ENCODE measurements around the gene PDLIM7. TPM values are rescaled to one million over a fixed set of nuclear protein-coding genes. Genes with fewer than 3 reads are reported as not detected.

Gene PDLIM7
- total and polyA plus RNA-seq, 10 of the 15 experiments (the other 5 are each of a cell fraction or from before 2014, with no cell fraction given) = 0.82 to 36.6 (median 19.3) TPM

DNA sequence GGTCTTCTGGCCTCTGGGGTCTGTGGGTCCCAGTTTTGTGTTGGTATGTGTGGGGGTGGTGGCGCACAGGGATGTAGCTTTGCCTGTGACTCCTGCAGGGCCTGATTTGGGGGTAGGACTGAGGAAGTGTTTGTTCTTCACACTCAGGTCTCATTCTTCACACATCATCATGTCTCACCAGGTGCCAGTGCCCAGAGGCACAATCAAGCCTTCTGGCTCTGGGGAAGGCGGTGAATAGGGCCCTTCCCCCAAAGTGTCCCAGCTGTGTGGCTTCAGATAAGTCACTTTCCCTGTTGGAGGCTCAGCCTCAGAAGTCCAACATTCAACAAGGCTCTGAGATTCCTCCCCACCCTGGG is 29.1 kb downstream of the PDLIM7 start (continued):
- TF ChIP-seq, protein P1, sequence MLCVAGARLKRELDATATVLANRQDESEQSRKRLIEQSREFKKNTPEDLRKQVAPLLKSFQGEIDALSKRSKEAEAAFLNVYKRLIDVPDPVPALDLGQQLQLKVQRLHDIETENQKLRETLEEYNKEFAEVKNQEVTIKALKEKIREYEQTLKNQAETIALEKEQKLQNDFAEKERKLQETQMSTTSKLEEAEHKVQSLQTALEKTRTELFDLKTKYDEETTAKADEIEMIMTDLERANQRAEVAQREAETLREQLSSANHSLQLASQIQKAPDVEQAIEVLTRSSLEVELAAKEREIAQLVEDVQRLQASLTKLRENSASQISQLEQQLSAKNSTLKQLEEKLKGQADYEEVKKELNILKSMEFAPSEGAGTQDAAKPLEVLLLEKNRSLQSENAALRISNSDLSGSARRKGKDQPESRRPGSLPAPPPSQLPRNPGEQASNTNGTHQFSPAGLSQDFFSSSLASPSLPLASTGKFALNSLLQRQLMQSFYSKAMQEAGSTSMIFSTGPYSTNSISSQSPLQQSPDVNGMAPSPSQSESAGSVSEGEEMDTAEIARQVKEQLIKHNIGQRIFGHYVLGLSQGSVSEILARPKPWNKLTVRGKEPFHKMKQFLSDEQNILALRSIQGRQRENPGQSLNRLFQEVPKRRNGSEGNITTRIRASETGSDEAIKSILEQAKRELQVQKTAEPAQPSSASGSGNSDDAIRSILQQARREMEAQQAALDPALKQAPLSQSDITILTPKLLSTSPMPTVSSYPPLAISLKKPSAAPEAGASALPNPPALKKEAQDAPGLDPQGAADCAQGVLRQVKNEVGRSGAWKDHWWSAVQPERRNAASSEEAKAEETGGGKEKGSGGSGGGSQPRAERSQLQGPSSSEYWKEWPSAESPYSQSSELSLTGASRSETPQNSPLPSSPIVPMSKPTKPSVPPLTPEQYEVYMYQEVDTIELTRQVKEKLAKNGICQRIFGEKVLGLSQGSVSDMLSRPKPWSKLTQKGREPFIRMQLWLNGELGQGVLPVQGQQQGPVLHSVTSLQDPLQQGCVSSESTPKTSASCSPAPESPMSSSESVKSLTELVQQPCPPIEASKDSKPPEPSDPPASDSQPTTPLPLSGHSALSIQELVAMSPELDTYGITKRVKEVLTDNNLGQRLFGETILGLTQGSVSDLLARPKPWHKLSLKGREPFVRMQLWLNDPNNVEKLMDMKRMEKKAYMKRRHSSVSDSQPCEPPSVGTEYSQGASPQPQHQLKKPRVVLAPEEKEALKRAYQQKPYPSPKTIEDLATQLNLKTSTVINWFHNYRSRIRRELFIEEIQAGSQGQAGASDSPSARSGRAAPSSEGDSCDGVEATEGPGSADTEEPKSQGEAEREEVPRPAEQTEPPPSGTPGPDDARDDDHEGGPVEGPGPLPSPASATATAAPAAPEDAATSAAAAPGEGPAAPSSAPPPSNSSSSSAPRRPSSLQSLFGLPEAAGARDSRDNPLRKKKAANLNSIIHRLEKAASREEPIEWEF (IDR thresholded peaks at IDR 0.05; ENCODE audit: insufficient replicate concordance, low read depth, low read length) = no peak
- no peak for TF ChIP-seq RFX5 (IDR thresholded peaks at IDR 0.05; ENCODE audit: low read depth, low read length)

DNA sequence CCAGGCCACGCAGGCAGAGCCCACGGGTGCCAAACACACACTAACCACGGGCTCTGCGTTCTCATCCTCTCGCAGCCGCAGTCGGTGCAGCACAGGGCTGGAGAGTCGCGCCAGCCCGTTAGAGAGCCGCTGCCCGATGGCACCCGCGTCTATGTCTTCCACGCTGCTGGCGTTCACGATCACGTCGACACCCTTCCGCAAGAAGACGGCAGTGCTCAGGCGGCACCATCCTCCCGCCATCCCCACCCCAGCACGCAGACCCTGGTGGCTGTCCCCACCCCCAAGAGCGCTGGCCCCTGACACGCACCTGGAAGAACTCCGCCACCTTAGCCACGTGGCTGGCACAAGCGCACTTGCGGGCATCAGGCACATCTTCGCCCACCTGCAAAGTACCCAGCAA is 30.0 kb downstream of the PDLIM7 start:
- H3K36me3 ChIP-seq (ENCODE audit: control insufficient read depth in 2 of 2, insufficient read depth in 2 of 2, low read length in 1 of 2) = no peaks in the 10 kb centered on the region
- POLR2A ChIA-PET = interaction anchor here (1.1 kb wide), 1 partner anchor 13 kb away, joined by 3 read pairs; no protein-coding TSS in a partner anchor
- CTCF ChIA-PET = no interaction called here
- H4K20me1 ChIP-seq (ENCODE audit: control insufficient read depth, insufficient read depth) = no peaks in the 10 kb centered on the region
- H3K79me2 ChIP-seq (ENCODE audit: control insufficient read depth, insufficient read depth, low read length) = peaks cover 1% of the 10 kb centered on the region; the same call in 1 of the 2 replicates
- FAIRE-seq = no peak
- no peak overlapping the region for H3K4me3 ChIP-seq
- H3K27me3 ChIP-seq (replicated peaks in 1 of 2; ENCODE audit: control insufficient read depth in 2 of 2, insufficient read depth in 2 of 2, low read length in 1 of 2) = no peaks in the 10 kb centered on the region
- no peak for ATAC-seq
- no peak for TF ChIP-seq MXI1 (IDR thresholded peaks at IDR 0.05; ENCODE audit: low read depth, low read length)
- no peak overlapping the region for H3K27ac ChIP-seq (ENCODE audit: control insufficient read depth, insufficient read depth)
- no peaks in the 10 kb centered on the region for H3K9me3 ChIP-seq (replicated peaks; ENCODE audit: control insufficient read depth, insufficient read depth, low read length)
- intact Hi-C loops (cut with micrococcal nuclease; ENCODE audit: unreplicated experiment) = no loop called here
- RAD21 ChIA-PET (ENCODE audit: unreplicated experiment) = no interaction called here
- SMC1A ChIA-PET (ENCODE audit: uncharacterized antibody, unreplicated experiment) = interaction anchor here (1.0 kb wide), 1 partner anchor 10 kb away, joined by 4 read pairs; no protein-coding TSS in a partner anchor
- no peak for DNase-seq (ENCODE audit: low read depth, low spot score)
- no peak overlapping the region for H3K4me2 ChIP-seq (ENCODE audit: control insufficient read depth, insufficient read depth)
- H3K9ac ChIP-seq (ENCODE audit: control insufficient read depth, insufficient read depth, low read length) = no peak overlapping the region
- BruUV-seq (replicated peaks) = no TSS peak
- no peak overlapping the region for H2AFZ ChIP-seq (ENCODE audit: control insufficient read depth, low read depth, low read length)
- 83% methylated on average over 27 of the region's 31 CpGs for WGBS (ENCODE audit: insufficient coverage, insufficient replicate concordance, low lambda C conversion rate, missing lambda C conversion rate)
- peaks cover 3% of the 10 kb centered on the region for H3K4me1 ChIP-seq (ENCODE audit: control insufficient read depth, insufficient read depth, low read length)
- in situ Hi-C loops (cut with MboI) = no loop called here

Measured in GM12878 (cell line).